Occipital lobe (tissue), 2 donors: Measurements from ENCODE around the gene HTR2B. TPM values are rescaled to one million over a fixed set of nuclear protein-coding genes. Genes with fewer than 3 reads are reported as not detected.
"Not testable (repeated sequence)": the region's sequence is repeated elsewhere in the genome, so short reads cannot be mapped to it uniquely, and the experiment has no call there.

ENCODE experiments used
- DNase-seq: peaks from one replicate; lab custom pipeline; 2025; lab: John Stamatoyannopoulos, UW
- total RNA-seq: library from RNA; depleted of rRNA; stranded (reverse); fragments of >200 nt; gene quantifications from one replicate; pipeline ENCODE4 v1.2.3, GENCODE V29; 2014

The HTR2B gene
- total RNA-seq, result 0.62 TPM

DNA sequence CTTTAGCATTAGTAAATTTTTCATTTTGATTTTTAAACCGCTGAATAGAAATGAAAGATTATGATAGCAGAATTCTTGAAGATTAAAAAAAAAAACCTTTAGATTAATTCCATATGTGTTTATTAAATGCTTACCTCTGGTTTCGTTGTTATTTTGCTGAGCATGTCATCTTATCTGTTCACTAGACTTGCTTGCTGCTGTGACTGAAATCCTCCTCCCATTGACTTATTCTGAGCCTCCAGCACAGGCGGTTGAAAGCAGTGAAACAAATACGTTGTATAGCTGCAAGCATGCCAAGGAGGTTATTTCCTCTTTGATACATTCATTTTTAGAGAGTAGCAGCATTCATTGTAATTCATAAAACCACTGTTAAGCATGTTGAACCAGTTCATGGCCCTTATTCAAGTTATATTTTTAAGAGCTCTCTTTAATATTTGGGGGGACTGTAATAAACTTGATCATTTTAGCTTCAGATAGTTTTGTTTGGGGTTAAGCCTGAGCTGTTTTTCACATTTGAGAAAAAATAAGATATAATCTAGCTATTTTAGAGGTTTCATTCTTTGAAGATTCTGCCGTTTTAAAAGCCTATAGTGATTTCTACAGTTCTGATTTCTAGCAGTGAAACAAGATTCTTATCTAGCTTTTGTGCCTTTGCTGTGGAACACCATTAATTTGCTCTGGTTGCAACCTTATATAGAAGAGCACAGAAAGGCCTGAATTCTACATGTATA lies at the start of gene HTR2B:
TSS of gene HTR2B (minus strand) at position 205 of the 731 bp plus-strand sequence. CDS start 1,278 bp downstream, outside the sequence.
- DNase-seq, result no peak

DNA sequence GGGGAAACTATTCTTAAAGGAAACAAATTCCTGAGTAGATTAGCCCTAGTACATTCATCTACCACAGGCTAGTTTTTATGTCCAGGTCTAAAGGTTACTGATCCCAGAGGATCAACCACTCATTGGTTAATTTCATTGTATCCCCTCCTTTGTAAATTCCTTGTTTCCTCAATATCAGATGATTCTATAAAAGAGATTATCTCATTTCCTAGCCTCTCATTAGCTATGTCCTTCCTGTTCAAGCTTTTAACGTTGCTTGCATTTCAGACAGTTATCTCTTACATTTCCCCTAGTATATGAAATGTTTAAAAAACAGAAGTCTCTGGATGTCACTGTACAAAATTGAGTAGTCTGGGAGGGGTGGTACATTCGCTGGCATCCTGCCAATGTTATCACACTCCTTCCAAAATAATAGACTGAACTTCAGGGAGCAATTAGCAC lies 49.4 kb upstream of the HTR2B start:
- DNase-seq, result no peak

DNA sequence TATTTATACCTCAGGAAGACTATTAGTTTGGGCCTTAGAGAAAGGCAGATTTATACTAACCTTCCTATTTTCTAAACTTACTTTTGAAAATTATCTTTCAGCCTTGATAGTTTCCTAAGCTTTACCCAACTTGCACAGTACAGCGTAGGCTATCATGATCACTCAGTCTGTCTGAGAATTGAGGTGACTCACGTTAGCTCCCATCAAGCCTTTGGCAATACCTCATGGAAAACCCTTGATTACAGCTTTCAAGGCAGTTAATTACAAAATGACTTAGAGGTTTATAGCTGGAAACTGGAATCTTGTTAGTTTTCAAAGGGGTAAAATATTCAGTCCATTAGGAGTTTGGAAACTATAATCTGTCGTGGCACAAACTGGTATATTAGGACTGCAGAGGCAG lies 47.2 kb upstream of the HTR2B start:
- DNase-seq, result no peak

DNA sequence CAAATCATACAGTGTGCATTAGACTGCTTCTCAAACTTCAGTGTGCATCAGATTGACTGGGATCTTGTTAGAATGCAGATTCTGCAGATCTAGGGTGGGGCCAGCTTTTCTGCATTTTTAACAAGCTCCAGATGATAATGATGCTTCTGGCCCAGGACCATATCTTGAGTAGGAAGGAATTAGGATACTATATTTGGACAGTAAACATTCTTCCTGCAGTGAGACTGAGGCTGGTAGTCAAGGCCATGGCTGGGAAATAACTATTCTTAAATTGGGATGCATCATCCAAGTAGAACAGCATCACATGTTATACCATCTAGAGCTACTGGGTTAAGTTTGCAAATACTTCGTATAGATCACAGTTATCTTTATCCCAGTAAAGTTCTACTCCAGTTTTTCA lies 45.2 kb upstream of the HTR2B start:
- no peak for DNase-seq

DNA sequence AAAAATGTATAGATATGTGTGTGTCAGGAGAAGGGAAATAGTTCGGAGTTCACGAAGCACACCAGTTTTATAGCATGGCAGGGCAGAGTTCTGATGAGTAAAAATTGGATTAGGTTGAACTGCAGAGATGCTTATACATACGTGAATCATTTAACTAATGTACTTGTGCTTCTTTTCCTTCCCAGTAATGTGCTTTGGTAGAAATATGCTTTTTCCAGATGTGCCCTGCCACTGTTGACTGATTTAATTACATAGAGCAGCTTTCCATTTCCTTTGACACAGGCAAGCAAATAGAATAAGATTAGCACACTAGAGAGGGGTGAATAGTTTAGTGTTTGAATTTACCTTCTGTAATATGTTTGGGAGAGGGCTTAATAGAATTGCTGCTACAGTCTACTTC lies 44.6 kb upstream of the HTR2B start:
- no peak for DNase-seq

DNA sequence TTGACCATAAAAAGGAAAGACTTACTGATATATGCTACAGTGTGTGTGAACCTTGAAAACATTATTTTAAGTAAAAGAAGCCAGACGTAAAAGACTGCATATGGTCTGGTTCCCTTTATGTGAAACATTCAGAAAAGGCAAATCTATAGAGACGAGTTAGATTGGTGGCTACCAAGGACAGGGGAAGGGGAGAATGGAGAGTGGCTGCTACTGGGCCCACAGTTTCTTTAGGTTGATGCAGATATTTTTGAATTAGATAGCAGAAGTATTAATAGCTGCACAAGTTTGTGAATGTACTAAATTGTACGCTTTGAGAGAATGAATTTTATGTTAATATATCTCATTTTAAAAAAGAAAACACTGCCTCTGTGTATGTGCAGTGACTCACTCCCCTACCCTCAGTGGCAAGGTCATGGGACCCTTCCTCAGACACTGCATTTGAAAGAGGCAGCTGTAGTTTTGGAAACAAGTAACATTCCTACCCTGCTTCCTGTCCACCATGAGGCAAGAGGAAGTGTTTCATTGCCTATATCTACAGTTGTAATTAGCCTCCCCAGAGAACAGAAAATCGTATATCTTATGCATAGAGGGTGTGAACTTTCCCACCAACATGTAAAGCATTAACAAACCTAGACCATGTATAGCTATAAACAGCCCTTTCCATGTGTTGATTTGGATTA lies 43.8 kb upstream of the HTR2B start:
- DNase-seq, result no peak

DNA sequence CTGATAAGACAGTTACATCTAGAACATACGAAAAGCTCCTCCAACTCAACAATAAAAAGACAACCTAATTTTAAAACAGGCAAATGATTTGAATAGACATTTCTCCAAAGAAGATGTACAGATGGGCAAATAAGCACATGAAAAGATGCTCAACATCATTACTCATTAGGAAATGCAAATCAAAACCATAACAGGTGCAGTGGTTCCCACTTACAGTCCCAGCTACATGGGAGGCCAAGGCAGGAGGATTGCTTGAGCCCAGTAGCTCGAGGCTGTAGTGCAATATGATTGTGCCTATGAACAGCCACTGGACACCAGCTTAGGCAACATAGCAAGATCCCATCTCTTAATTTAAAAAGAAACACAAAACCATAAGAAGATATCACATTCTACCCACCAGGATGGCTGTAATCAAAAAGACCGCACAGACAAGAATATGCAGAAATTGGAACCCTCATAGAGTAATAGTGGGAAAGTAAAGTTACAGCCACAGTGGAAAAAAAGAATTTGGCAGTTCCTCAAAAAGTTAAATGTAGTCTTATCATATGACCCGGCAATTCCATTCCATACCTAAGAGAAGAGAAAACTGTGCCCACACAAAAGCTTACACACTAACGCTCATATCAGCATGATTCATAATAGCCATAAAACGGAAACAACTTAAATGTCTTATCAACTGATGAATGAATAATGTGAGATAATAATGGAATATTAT lies 43.1 kb upstream of the HTR2B start:
- no peak for DNase-seq

DNA sequence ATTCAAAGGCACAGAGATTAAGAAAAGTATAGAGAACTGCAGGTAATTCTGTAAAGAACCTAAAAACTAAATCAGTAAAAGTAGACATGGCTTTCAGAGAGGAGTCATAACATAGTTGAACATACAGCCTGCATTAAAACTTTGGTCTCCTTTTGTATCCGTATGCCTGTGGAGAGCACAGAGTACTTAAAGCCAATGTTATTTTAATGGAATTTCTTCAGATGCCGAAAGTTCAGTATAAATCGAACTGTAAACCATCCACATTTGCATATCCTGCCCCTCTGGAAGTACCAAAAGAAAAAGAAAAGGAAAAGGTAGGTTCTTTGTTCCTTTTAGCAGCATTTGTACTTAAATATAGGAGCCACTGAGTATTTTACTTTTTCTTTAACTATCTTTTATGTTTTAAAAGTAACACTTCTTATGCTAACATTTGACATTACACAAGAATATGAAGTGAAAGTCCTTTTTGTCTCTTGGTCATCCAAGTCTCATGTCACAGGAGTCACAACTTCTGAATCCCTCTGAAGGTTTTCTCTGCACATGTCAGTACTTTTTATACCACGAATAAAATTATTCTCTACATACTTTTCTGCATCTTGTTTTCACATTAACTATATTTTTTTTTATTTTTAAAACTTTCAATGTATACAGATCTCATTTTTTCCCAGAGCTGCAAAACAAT lies 38.7 kb upstream of the HTR2B start:
- DNase-seq, result no peak

DNA sequence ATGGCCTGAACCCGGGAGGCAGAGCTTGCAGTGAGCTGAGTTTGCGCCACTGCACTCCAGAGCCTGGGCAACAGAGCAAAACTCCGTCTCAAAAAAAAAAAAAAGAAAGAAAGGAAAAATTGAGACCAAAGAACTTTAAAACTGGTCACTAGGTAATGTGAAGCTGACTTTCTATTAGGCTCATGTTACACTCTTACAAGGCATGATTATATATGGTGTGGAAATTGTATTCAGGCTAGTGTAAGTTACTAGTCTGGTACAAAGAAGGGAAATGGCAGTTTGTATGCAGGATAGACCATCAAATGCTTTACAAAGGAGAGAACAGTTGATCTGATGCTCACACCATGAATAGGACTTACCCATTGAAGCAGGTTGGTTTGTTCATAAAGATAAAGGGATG lies 38.2 kb upstream of the HTR2B start:
- DNase-seq, result no peak

DNA sequence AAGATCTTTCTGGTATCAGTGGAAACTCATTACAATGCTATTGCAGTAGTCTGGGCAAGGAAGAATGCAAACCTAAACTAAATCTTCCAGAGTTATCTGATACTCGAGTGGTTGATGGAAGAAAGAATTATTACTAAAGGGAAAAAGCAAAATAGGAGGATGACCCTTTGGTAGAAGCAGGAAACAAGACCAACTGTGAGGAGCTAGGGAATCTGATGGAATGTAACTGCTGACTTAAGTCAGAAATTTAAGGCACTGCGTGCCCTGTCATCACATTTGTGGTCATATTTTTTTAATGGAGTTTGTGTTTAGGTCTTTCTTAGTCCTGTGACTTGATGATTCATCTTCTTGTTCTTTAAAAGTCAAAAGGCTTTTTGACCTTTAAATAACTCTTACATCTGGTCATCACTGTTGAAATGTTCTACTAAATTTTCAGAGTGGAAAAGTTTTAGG lies 37.1 kb upstream of the HTR2B start:
- DNase-seq, result no peak

DNA sequence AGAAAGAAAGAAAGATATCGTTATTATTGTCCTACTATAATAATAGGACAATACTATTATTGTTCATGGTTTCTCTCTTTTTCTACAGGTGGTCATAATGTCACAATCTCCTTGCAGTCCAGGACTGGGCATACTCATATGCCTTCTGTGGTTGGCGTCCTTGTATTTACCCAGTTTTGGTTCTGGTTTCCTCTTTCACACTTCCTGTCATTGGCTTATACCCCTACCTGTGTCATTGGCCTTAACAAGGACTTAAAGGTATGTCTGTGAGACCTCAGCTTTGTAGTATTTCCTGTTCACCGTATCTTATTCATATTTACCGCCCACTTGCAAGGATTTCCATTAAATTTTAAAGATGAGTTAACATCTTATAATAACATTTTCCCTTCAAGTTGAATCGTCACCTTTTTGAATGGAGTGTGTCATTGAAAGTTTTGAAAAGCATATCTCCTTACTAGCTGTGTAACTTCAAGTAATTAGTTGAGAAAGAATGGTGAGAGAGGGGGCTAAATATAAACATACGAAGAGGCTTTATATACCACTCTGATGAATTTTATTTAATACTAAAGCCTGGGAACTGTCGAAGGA lies 36.5 kb upstream of the HTR2B start:
- DNase-seq, result no peak

DNA sequence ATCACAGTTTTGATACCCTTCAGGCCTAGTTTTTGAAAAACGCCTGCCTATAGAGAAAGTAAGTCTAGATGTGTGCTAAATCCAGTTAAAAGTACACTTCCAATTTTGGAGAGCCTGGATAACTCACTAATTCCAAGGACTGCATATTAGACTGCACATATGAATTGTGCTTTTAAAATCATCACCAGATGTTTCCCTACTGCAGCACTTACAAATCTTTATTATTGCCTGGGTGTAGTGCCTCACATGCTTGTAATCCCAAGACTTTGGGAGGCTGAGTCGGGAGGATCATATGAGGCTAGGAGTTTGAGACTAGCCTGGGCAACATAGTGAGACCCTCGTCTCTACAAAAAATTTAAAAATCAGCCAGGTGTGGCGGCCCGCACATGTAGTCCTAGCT lies 35.9 kb upstream of the HTR2B start:
- no peak for DNase-seq

DNA sequence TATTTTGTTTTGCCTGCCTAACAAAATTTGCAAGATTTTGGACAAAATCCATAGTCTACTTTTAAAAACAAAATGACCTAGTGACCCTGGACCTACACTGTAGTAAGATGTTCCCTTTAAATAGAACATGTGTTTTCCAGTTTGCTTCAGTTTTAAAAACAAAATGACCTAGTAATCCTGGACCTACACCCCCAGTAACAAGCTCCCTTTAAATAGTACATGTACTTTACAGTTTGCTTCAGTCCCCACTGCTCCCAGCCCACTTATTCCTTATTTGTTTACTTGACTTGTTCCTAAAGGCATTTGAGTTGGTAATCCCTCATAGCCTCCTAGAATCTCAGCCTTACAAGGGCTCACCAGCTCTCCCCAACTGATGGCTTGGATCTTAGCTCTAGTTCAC lies 34.5 kb upstream of the HTR2B start:
- no peak for DNase-seq

DNA sequence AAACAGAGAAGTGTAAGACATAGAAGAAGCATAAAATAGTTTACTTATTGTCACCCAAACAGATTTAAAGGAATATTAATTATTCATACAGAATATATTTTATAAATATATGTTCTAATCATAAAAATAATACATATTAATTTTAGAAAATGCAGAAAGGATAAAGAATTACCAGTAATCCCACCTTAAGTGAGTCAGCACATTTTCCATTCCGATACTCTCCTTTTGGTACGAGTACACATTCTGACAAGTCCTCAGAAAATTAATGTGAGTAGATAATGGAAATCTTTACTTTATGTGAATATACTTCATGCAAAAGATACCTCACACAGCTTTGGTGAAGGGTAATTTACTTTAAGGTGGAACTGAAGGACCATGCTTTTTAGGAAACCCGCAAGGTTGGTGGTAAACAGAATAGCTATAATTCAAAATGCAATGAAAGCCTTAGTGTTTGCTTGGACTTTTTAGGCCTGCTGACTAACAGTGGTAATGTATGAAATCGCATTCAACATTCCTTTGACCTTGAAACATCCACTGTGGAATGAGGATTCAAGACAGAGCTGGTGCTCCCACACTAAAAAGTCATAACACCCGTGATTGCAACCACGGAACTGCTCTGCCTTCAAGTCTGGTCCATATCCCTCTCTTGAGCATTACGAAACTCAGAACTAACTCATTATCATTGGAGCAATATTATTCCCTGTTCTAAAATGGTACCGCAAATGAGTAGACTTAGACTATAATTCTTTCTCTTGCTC lies 28.1 kb upstream of the HTR2B start:
- DNase-seq, result no peak

DNA sequence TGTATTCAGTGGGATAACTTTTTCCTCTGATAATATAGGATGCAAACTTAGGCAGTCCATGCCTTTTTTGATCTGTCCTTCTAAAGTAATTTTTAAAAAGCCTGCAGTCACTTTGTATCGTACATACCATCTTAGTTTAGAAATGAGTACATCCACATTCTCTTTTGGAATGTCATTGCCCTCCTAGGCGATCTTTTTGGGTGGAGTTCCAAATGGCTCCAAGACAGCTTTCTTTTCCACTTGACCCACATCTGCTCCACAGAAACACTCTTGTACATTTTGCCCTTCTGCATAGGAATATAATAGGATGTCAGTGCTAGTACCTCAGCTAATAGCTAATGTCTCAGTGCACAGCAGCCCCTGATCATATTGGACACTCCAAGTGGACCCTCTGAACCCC lies 21.8 kb upstream of the HTR2B start:
- DNase-seq, result no peak

DNA sequence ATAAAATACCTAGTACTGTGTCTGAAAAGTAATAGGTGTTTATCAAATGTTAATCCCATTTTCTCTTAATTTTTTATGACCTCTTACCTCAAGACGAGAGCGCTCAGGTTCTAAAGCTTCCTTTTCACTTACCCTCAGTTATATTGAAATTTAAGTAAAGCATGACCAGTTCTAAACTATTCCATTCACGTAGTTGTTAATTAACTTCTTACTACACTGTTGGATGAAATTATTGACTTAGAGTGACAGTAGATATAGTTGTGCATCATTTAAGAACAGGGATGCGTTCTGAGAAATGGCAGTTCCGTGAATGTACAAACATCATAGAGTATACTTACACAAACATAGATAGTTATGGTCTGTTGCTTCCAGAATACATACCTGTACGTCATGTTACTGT lies 20.1 kb upstream of the HTR2B start:
- DNase-seq, result no peak

DNA sequence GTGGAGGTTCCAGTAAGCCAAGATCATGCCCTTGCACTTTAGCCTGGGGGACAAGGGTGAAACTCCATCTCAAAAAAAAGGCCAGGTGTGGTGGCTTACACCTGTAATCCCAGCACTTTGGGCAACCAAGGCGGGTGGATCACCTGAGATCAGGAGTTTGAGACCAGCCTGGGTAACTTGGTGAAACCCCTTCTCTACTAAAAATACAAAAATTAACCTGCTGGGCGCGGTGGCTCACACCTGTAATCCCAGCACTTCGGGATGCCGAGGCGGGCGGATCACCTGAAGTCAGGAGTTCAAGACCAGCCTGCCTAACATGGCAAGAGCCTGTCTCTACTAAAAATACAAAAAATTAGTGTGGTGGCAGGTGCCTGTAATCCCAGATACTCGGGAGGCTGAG lies 16.0 kb upstream of the HTR2B start:
- DNase-seq, result not testable (repeated sequence)

DNA sequence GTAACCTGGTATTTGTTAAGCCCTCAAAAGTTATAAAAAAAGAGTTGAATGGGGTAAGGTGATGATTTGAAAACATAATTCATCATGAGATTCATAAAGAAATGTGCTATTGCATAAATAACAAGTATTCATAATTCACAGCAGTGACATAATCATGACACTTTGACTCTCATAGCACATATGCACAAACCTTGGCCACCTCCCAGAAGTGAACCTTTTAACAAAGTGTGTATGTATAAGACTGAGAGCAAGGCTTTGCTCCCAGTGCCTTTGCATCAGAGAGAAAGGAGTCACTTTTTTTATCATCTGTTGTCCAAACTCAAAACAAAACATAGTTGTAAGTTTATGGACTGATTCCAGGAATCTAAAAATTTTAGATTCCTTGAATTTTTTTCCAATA lies 15.0 kb upstream of the HTR2B start:
- no peak for DNase-seq

DNA sequence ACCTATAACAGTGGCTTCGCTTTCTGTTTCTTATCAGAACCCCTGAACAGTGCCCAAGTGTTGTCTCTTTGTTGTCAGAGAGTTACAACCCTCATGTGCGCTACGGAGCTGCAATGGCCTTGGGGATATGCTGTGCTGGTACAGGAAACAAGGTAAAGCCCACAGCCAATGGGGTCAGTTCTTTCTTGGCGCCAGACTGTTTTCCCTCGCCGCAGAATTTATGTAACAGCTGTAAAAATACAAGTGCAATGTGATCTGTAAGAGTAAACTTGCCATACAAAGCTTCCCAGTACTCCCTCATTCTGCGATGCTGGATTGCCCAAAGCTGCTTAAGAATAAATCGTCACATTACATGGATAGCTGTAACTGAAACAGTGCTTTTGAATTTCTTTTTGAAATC lies 13.9 kb upstream of the HTR2B start:
- DNase-seq, result no peak

DNA sequence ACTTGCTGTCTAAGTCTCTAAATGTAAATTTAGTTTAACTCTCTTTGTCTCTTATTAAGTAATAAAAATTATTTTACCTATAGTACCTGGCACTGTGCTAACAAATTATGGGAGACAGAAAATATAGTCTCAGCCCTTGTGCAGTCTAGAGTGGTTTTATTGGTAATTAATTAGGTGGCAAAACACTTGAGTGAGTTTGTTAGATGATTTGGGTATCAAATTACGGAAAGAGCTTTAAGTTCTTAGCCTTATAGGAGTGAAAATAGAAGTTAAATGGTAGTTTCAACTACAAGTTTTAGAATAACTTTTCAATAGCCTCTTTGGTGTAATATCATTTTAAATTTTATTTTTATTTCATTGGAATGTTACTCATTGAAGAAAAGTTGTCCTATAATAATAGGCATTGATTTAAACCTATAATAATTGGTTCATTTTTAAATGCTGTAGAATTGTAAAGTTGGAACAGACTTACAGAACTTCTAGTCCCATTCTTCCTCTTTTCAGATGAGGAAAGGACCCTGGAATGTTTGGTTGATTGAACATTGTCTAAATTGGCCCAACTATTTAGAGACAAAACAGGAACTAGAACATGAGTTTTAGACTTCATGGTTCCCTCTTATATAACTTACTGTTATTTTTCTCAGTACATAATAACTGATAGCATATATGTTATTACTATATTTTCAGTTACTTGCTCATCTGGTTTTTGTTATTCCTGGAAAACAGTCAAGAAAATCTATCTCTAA lies 10.2 kb upstream of the HTR2B start:
- no peak for DNase-seq
